Neuron (in vitro differentiated cells): Measurements from ENCODE around the gene TPM4.

ENCODE experiments used
- H2AFZ ChIP-seq: one replicate; pipeline ENCODE4 v1.6.1; 2013; ENCODE audit warnings: low read depth, mild to moderate bottlenecking, inconsistent platforms, low read length, moderate library complexity
- H3K27me3 ChIP-seq: one replicate; pipeline ENCODE4 v1.6.1; 2013; ENCODE audit warnings: low read length; ENCODE audit not compliant: insufficient read depth
- H3K36me3 ChIP-seq: one replicate; pipeline ENCODE4 v1.6.1; 2013; ENCODE audit warnings: low read length; ENCODE audit not compliant: insufficient read depth
- H3K4me1 ChIP-seq: one replicate; pipeline ENCODE4 v1.6.1; 2013; ENCODE audit warnings: low read length; ENCODE audit not compliant: insufficient read depth
- H3K4me3 ChIP-seq: 2 replicates; pipeline ENCODE4 v1.5.1; 2013; ENCODE audit warnings: mild to moderate bottlenecking, low read length, moderate library complexity
- H3K9me3 ChIP-seq: one replicate; pipeline ENCODE4 v1.6.1; 2013; ENCODE audit warnings: low read length

TPM4 gene

GRCh38 chr19:16070366-16070990 lies 5.8 kb upstream of the TPM4 start:
- Histone ChIP-seq H3K4me3 (no peak overlapping the region), H3K9me3 (no peaks in the 10 kb centered on the region), H3K36me3 (no peaks in the 10 kb centered on the region), H3K4me1 (peaks cover 9% of the 10 kb centered on the region), H3K27me3 (no peaks in the 10 kb centered on the region), H2AFZ (no peak overlapping the region)

- Histone ChIP-seq H3K4me1 (peaks cover 3% of the 10 kb centered on the region), H3K36me3 (no peaks in the 10 kb centered on the region), H3K27me3 (no peaks in the 10 kb centered on the region), H2AFZ (no peak overlapping the region), H3K9me3 (no peaks in the 10 kb centered on the region), H3K4me3 (no peak overlapping the region)
Observed at GRCh38 chr19:16071072-16071691, 5.1 kb upstream of the TPM4 start.

- no peaks in the 10 kb centered on the region for H3K36me3 ChIP-seq
- no peaks in the 10 kb centered on the region for H3K9me3 ChIP-seq
- no peak overlapping the region for H3K4me3 ChIP-seq
- no peak overlapping the region for H2AFZ ChIP-seq
- H3K27me3 ChIP-seq = no peaks in the 10 kb centered on the region
- H3K4me1 ChIP-seq = peaks cover 7% of the 10 kb centered on the region
Observed at GRCh38 chr19:16073481-16073880, 2.8 kb upstream of the TPM4 start.

- Histone ChIP-seq H2AFZ (no peak overlapping the region), H3K4me3 (no peak overlapping the region), H3K27me3 (no peaks in the 10 kb centered on the region), H3K4me1 (peaks cover 12% of the 10 kb centered on the region), H3K36me3 (no peaks in the 10 kb centered on the region), H3K9me3 (no peaks in the 10 kb centered on the region)
Observed at GRCh38 chr19:16073988-16074387, 2.3 kb upstream of the TPM4 start.

GRCh38 chr19:16074488-16075365 lies 1.6 kb upstream of the TPM4 start:
- H3K9me3 ChIP-seq = no peaks in the 10 kb centered on the region
- no peaks in the 10 kb centered on the region for H3K36me3 ChIP-seq
- no peak overlapping the region for H2AFZ ChIP-seq
- no peak overlapping the region for H3K4me3 ChIP-seq
- peaks cover 17% of the 10 kb centered on the region for H3K4me1 ChIP-seq
- H3K27me3 ChIP-seq = no peaks in the 10 kb centered on the region

- H3K4me3 ChIP-seq = peak overlapping the region; percentile 56
- H3K9me3 ChIP-seq = no peaks in the 10 kb centered on the region
- no peaks in the 10 kb centered on the region for H3K27me3 ChIP-seq
- peaks cover 17% of the 10 kb centered on the region for H3K4me1 ChIP-seq
- H2AFZ ChIP-seq = peak overlapping the region; percentile 63
- H3K36me3 ChIP-seq = no peaks in the 10 kb centered on the region
Observed at GRCh38 chr19:16075430-16076153, 703 bp upstream of the TPM4 start.

GRCh38 chr19:16076958-16077611 lies 790 bp downstream of the TPM4 start:
- no peaks in the 10 kb centered on the region for H3K9me3 ChIP-seq
- peak overlapping the region; percentile 63 for H2AFZ ChIP-seq
- peaks cover 17% of the 10 kb centered on the region for H3K4me1 ChIP-seq
- H3K27me3 ChIP-seq = no peaks in the 10 kb centered on the region
- H3K4me3 ChIP-seq = peak overlapping the region; percentile 56
- H3K36me3 ChIP-seq = peaks cover 9% of the 10 kb centered on the region

GRCh38 chr19:16077984-16078758 lies 1.9 kb downstream of the TPM4 start:
- no peaks in the 10 kb centered on the region for H3K9me3 ChIP-seq
- peaks cover 17% of the 10 kb centered on the region for H3K4me1 ChIP-seq
- H3K36me3 ChIP-seq = peaks cover 18% of the 10 kb centered on the region
- peak overlapping the region; percentile 56 for H3K4me3 ChIP-seq
- no peaks in the 10 kb centered on the region for H3K27me3 ChIP-seq
- H2AFZ ChIP-seq = no peak overlapping the region

GRCh38 chr19:16078759-16079707 lies 2.7 kb downstream of the TPM4 start:
- peak overlapping the region; percentile 56 for H3K4me3 ChIP-seq
- no peaks in the 10 kb centered on the region for H3K9me3 ChIP-seq
- H3K36me3 ChIP-seq = peaks cover 25% of the 10 kb centered on the region
- H2AFZ ChIP-seq = no peak overlapping the region
- H3K27me3 ChIP-seq = no peaks in the 10 kb centered on the region
- H3K4me1 ChIP-seq = peaks cover 17% of the 10 kb centered on the region

- H3K4me3 ChIP-seq = no peak overlapping the region
- no peaks in the 10 kb centered on the region for H3K9me3 ChIP-seq
- peaks cover 67% of the 10 kb centered on the region for H3K36me3 ChIP-seq
- H3K27me3 ChIP-seq = no peaks in the 10 kb centered on the region
- H2AFZ ChIP-seq = no peak overlapping the region
- peaks cover 3% of the 10 kb centered on the region for H3K4me1 ChIP-seq
Observed at GRCh38 chr19:16084067-16084685, 7.9 kb downstream of the TPM4 start.

- no peak overlapping the region for H2AFZ ChIP-seq
- no peaks in the 10 kb centered on the region for H3K9me3 ChIP-seq
- no peaks in the 10 kb centered on the region for H3K4me1 ChIP-seq
- H3K27me3 ChIP-seq = no peaks in the 10 kb centered on the region
- H3K4me3 ChIP-seq = no peak overlapping the region
- peaks cover 75% of the 10 kb centered on the region for H3K36me3 ChIP-seq
Observed at GRCh38 chr19:16085115-16085514, 8.8 kb downstream of the TPM4 start.
